K562 (cell line): ENCODE data around the gene WDR46. TPM values are rescaled to one million over a fixed set of nuclear protein-coding genes. Genes with fewer than 3 reads are reported as not detected.

Experiments used
- CCNT2 ChIP-seq: IDR thresholded peaks from 2 replicates; pipeline ENCODE4 v1.6.1; 2011; ENCODE audit warnings: borderline replicate concordance, low read depth, mild to moderate bottlenecking, moderate library complexity, mixed read lengths, low read length; ENCODE audit not compliant: insufficient read length; ENCODE audit errors: extremely low read depth
- CREB1 ChIP-seq, 2 experiments: sonication (generic) in 1 of 2; formaldehyde crosslinking in 1 of 2; IDR thresholded peaks; 2 replicates each; pipeline versions ENCODE4 v1.6.1 to v1.8.0; 2012 to 2022; ENCODE audit warnings: inconsistent platforms in 1 of 2, mild to moderate bottlenecking in 1 of 2, missing genetic modification reagents in 1 of 2, moderate library complexity in 1 of 2
- DIDO1 ChIP-seq: fragments of 450-650 bp; IDR thresholded peaks from 2 replicates; pipeline ENCODE4 v1.6.1; 2016; ENCODE audit warnings: low read depth, missing biosample characterization, missing genetic modification characterization
- DMBX1 ChIP-seq: fragments of 250-450 bp; sonication (Bioruptor Pico); IDR thresholded peaks from 2 replicates; pipeline ENCODE4 v1.8.0; 2022; ENCODE audit warnings: inconsistent platforms, mild to moderate bottlenecking, moderate library complexity, borderline replicate concordance
- E2F8 ChIP-seq: fragments of 450-650 bp; IDR thresholded peaks from 2 replicates; pipeline ENCODE4 v1.7.1; 2018; ENCODE audit warnings: mild to moderate bottlenecking, low read depth; ENCODE audit not compliant: partially characterized antibody
- GABPB1 ChIP-seq: sonication (generic); formaldehyde crosslinking; IDR thresholded peaks from 2 replicates; pipeline ENCODE4 v1.8.0; 2022; ENCODE audit warnings: mild to moderate bottlenecking, missing genetic modification reagents
- HINFP ChIP-seq: fragments of 450-650 bp; conservative IDR thresholded peaks from 2 replicates; pipeline ENCODE4 v1.6.1; 2016; ENCODE audit warnings: missing genetic modification characterization, low read depth, mild to moderate bottlenecking, control low read depth, missing compliant biosample characterization
- LARP7 ChIP-seq: fragments of 450-650 bp; IDR thresholded peaks from 2 replicates; pipeline ENCODE4 v1.6.1; 2016
- MCM5 ChIP-seq: fragments of 450-650 bp; IDR thresholded peaks from 2 replicates; pipeline ENCODE4 v1.6.1; 2016; ENCODE audit warnings: low read depth
- MEIS2 ChIP-seq: fragments of 450-650 bp; IDR thresholded peaks from 2 replicates; pipeline ENCODE4 v1.6.1; 2014; ENCODE audit warnings: mild to moderate bottlenecking; ENCODE audit not compliant: partially characterized antibody
- MNT ChIP-seq, 2 experiments: fragments of 450-650 bp; conservative IDR thresholded peaks; 2 replicates each; pipeline ENCODE4 v1.6.1; 2017; ENCODE audit warnings: mild to moderate bottlenecking in 2 of 2, moderate library complexity in 2 of 2
- POLR2AphosphoS2 ChIP-seq: IDR thresholded peaks from 2 replicates; pipeline ENCODE4 v1.6.1; 2012; ENCODE audit warnings: low read length, improper control_type of control experiment
- RAD21 ChIP-seq, 2 experiments: fragments of 250-450 bp in 1 of 2; fragments of 450-650 bp in 1 of 2; sonication (Bioruptor Pico) in 1 of 2; formaldehyde crosslinking in 1 of 2; IDR thresholded peaks in 1 of 2; conservative IDR thresholded peaks in 1 of 2; 2 replicates each; pipeline versions ENCODE4 v1.4.0 to v1.8.0; 2020 to 2022; ENCODE audit warnings: mild to moderate bottlenecking in 2 of 2, moderate library complexity in 1 of 2
- TCF7 ChIP-seq: sonication (generic); IDR thresholded peaks from 2 replicates; pipeline ENCODE4 v1.6.1; 2016; ENCODE audit warnings: antibody characterized with exemption, borderline replicate concordance
- ZNF699 ChIP-seq: fragments of 250-450 bp; sonication (Bioruptor Pico); IDR thresholded peaks from 2 replicates; pipeline ENCODE4 v1.8.0; 2021; ENCODE audit warnings: mild to moderate bottlenecking, moderate library complexity; ENCODE audit not compliant: insufficient replicate concordance
- polyA plus RNA-seq, 8 experiments: library from polyadenylated mRNA; depleted of rRNA in 4 of 8; stranded (reverse) in 5 of 8; unstranded in 3 of 8; fragments of >200 nt; fragmentation: Nextera tagmentation in 2 of 8; fragmentation: Illumina TruSeq in 1 of 8; extraction: Ambion mirVana in 2 of 8; extraction: Trizol in 1 of 8; gene quantifications; 2 replicates each; pipeline versions ENCODE4 v1.2.1 to v1.2.3, GENCODE V29; 2011 to 2014; ENCODE audit warnings: inconsistent platforms in 1 of 8, missing spikeins in 1 of 8
- total RNA-seq, 7 experiments: library from RNA; depleted of rRNA in 6 of 7; stranded (reverse); fragments of >200 nt in 6 of 7; fragmentation: Illumina TruSeq in 2 of 7; extraction: Trizol in 2 of 7; gene quantifications; 2 replicates each; pipeline versions ENCODE4 v1.2.1 to v1.2.3, GENCODE V29; 2011 to 2021; ENCODE audit warnings: low replicate concordance in 1 of 7
- TF ChIP-seq, protein P1 (sequence below): fragments of 450-650 bp; IDR thresholded peaks from 2 replicates; pipeline ENCODE4 v1.6.1; 2014; ENCODE audit warnings: low read depth, mild to moderate bottlenecking, moderate library complexity, borderline replicate concordance
- TF ChIP-seq, protein P2 (sequence below): sonication (generic); formaldehyde crosslinking; IDR thresholded peaks from 2 replicates; pipeline ENCODE4 v1.9.0; 2022; ENCODE audit warnings: mild to moderate bottlenecking, missing genetic modification reagents

The WDR46 gene
- total and polyA plus RNA-seq, 9 of the 15 experiments (the other 6 are each of a cell fraction or from before 2014, with no cell fraction given), result 8.9 to 146 (median 93.1) TPM

- TF ChIP-seq MNT (conservative IDR thresholded peaks at IDR 0.05) (peak; percentile 49 to 78), GABPB1 (CRISPR knock-in tag) (peak; percentile 44; the same call in 1 of the 2 replicates), RAD21 (CRISPR knock-in tag; conservative IDR thresholded peaks at IDR 0.05 in 1 of 2, IDR thresholded peaks at IDR 0.05 in 1 of 2) (0 out of 4 replicates have a peak, but pooled peaks of 1 of the 2 experiments have one; percentile 25), MCM5 (no peak), CCNT2 (peak; percentile 91), LARP7 (0 out of 2 replicates have a peak, but pooled peaks have one; percentile 40), DIDO1 (tag) (no peak), POLR2AphosphoS2 (peak; percentile 96), CREB1 (IDR thresholded peaks at IDR 0.05) (peak; percentile 70), CREB1 (CRISPR knock-in tag; IDR thresholded peaks at IDR 0.05) (0 out of 2 replicates have a peak, but pooled peaks have one; percentile 58), DMBX1 (CRISPR knock-in tag) (0 out of 2 replicates have a peak, but pooled peaks have one; percentile 60), ZNF699 (CRISPR knock-in tag) (no peak), E2F8 (peak; percentile 45), MEIS2 (peak; percentile 35), HINFP (tag) (peak; percentile 53; the same call in 1 of the 2 replicates), TCF7 (0 out of 2 replicates have a peak, but pooled peaks have one; percentile 13)
- TF ChIP-seq, protein P1, sequence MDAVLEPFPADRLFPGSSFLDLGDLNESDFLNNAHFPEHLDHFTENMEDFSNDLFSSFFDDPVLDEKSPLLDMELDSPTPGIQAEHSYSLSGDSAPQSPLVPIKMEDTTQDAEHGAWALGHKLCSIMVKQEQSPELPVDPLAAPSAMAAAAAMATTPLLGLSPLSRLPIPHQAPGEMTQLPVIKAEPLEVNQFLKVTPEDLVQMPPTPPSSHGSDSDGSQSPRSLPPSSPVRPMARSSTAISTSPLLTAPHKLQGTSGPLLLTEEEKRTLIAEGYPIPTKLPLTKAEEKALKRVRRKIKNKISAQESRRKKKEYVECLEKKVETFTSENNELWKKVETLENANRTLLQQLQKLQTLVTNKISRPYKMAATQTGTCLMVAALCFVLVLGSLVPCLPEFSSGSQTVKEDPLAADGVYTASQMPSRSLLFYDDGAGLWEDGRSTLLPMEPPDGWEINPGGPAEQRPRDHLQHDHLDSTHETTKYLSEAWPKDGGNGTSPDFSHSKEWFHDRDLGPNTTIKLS, result peak; percentile 30; the same call in 1 of the 2 replicates
- TF ChIP-seq, protein P2, sequence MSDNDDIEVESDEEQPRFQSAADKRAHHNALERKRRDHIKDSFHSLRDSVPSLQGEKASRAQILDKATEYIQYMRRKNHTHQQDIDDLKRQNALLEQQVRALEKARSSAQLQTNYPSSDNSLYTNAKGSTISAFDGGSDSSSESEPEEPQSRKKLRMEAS, result peak; percentile 82
These were observed 39.9 kb downstream of the WDR46 start (continued) for GRCh38 chr6:33248932-33249731.
